ENCODE data around the gene TRIM62. TPM values are rescaled to one million over a fixed set of nuclear protein-coding genes. Genes with fewer than 3 reads are reported as not detected.

Gene TRIM62
- 1 to 10 TPM; 4.1 to 8.1 TPM for total RNA-seq

DNA sequence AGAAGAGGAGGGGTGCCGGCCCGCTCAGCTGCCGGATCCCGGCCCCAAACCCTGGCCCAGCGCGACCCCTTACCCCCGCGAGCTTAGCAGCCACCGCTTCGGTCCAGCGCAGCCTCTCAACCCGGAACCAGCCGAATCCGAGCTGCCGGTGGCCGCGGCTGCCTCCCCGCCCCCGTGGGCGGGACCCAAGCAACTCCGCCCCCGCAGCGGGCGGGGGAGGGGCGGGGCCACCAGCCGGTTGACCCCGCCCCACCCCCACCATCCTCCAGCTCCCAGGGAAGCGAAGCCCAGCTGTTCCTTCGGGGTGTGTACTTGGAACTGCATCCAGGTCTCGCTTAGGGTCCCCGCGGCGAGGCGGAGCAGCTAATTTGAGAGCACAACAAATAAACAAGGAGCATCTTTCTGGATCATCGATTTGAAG, at the start of gene TRIM62:
Gene TRIM62, minus strand, starts transcription at position 123 of the 421 bp plus-strand sequence. CDS start 611 bp downstream, outside the sequence.
- H3K4me3 Mint-ChIP-seq = peak within 1 kb of the TSS; percentile 83 to 93
- H3K4me1 Mint-ChIP-seq (ENCODE audit: low read depth) = peaks cover 31% of the 10 kb centered on the region
- DNase-seq = peak; percentile 85 to 88
- no peaks in the 10 kb centered on the region for H3K9me3 Mint-ChIP-seq
- peak; percentile 56 for ATAC-seq (replicated peaks in 1 of 2)
- H3K27ac Mint-ChIP-seq = no peak within 1 kb of the TSS
- peaks cover 25% of the 10 kb centered on the region for H3K27me3 Mint-ChIP-seq (ENCODE audit: low read depth)
- H3K36me3 Mint-ChIP-seq (ENCODE audit: insufficient read depth in 2 of 2) = peaks cover 3% of the 10 kb centered on the region in 2 donors

DNA sequence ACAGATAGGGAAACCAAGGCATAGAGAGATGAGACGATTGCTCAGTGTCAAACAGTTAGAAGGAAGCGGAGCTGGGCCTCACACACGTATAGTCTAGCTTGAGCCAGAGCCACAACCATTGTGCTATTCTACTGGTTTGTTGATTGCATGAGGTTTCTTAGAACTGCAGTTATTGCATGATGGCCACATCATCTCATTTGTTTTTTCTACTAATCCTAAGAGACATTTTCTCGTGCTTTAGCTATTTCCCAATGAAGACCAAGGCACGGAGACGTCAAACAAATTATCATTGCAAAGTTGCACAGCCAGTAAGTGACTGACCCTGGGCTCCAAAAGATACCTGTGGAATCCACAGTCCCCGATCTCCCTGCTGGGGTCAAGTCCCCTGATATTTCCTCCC, 49.3 kb upstream of the TRIM62 start:
- ATAC-seq (replicated peaks in 1 of 2) (no peak), DNase-seq (no peak)
- Mint-ChIP-seq H3K27me3 (ENCODE audit: low read depth) (peaks cover 6% of the 10 kb centered on the region), H3K4me1 (ENCODE audit: low read depth) (peaks cover 7% of the 10 kb centered on the region), H3K9me3 (no peaks in the 10 kb centered on the region), H3K27ac (no peak overlapping the region), H3K36me3 (ENCODE audit: insufficient read depth in 2 of 2) (no peaks in the 10 kb centered on the region), H3K4me3 (no peak overlapping the region)

DNA sequence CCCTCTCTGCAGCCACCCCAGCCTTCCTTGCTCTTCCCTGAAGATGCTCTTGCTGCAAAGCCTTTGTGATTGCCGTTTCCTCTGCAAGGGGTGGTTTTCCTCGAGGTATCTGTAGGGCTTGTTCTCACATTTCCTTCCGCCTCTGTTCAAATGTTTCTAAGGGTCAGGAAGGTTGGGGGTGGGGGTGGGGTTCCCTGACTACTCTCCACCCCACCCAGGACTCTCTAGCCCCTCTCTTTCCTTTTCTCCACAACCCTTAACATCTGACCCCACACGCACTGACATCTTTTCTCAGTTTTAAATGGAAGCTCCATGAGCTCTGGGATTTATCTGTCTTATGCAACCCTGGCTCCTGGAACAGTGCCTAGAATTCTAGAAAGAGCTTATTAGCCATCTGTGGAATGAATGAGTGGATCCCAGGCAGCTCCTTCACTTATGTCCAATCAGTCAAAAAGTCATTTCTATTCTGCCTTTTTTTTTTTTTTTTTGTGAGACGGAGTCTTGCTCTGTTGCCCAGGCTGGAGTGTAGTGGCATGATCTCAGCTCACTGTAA, 47.2 kb upstream of the TRIM62 start:
- ATAC-seq (replicated peaks in 1 of 2) = no peak
- no peak overlapping the region for H3K4me3 Mint-ChIP-seq
- peaks cover 4 to 5% of the 10 kb centered on the region in 2 donors for H3K36me3 Mint-ChIP-seq (ENCODE audit: insufficient read depth in 2 of 2)
- peaks cover 11% of the 10 kb centered on the region for H3K27me3 Mint-ChIP-seq (ENCODE audit: low read depth)
- DNase-seq = no peak
- H3K4me1 Mint-ChIP-seq (ENCODE audit: low read depth) = peaks cover 7% of the 10 kb centered on the region
- H3K27ac Mint-ChIP-seq = no peak overlapping the region
- H3K9me3 Mint-ChIP-seq = peaks cover 6% of the 10 kb centered on the region in 2 donors

DNA sequence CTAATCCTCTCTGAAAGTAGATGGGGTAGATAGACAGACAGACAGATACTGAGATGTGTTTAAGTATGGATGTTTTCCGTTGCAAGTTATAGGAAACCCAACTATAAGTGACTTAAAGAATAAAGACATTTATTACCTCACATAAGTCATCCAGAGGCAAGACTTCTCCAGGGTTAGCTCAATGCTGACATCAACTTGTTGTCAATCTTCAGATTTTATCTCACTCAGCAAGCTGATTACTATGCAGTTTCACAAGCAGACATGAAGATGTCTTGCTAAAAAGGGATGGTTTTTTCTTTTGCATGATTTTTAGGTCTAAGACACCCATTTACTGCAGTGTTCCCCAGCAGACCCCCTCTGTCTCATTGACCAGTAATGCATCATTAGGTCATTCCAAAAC, 43.7 kb upstream of the TRIM62 start:
- H3K36me3 Mint-ChIP-seq (ENCODE audit: insufficient read depth in 2 of 2) = peaks cover 7 to 10% of the 10 kb centered on the region in 2 donors
- no peak overlapping the region for H3K4me3 Mint-ChIP-seq
- H3K4me1 Mint-ChIP-seq (ENCODE audit: low read depth) = no peaks in the 10 kb centered on the region
- ATAC-seq (replicated peaks in 1 of 2) = no peak
- DNase-seq = no peak
- no peak overlapping the region for H3K27ac Mint-ChIP-seq
- H3K9me3 Mint-ChIP-seq = peaks cover 9 to 10% of the 10 kb centered on the region in 2 donors
- H3K27me3 Mint-ChIP-seq (ENCODE audit: low read depth) = peaks cover 14% of the 10 kb centered on the region

DNA sequence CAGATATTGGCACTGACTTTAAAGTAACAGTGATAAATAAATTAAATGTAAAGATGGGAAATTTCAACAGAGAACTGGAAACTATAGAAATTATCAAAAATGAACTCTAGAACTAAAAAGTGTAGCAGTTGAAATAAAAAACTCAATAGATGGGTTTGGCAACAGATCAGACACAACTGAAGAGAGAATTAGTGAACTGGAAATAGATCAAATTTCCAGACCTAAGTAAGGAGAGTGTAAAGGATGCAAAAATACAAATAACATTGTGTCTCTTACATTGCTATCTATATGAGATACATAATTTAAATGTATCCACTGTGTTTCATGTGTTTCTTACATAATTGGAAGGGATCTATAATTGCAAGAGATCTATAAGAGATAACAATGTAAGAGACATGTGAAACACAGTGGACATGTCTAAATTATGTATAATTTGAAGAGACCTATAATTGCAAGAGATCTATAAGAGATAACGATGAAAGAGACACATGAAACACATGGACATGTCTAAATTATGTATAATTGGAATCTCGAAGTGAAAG, 42.4 kb upstream of the TRIM62 start:
- DNase-seq (no peak), ATAC-seq (replicated peaks in 1 of 2) (no peak)
- Mint-ChIP-seq H3K27ac (no peak overlapping the region), H3K9me3 (peaks cover 9 to 10% of the 10 kb centered on the region in 2 donors), H3K4me1 (ENCODE audit: low read depth) (no peaks in the 10 kb centered on the region), H3K36me3 (ENCODE audit: insufficient read depth in 2 of 2) (peaks cover 7 to 10% of the 10 kb centered on the region in 2 donors), H3K4me3 (no peak overlapping the region), H3K27me3 (ENCODE audit: low read depth) (peaks cover 14% of the 10 kb centered on the region)

DNA sequence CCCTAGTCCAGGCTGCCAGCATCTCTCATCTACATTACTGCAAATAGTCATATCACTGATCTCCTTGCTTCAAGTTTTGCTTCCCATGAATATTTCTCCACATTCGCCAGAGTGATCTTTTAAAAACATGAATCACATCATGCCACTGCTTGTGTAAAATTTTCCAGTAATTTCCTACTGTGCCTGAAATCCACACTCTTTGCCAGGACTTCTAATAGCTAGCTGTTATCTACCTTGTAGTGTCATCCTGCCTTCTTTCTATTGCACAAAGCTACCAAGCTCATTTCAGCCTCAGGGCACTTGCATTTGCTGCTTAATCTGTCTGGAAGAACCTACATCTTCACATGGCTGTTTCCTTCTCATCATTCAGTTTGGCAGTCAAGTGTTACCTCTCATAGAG, 40.5 kb upstream of the TRIM62 start:
- H3K36me3 Mint-ChIP-seq (ENCODE audit: insufficient read depth in 2 of 2) = peaks cover 7 to 10% of the 10 kb centered on the region in 2 donors
- no peak overlapping the region for H3K4me3 Mint-ChIP-seq
- no peak overlapping the region for H3K27ac Mint-ChIP-seq
- peaks cover 9 to 10% of the 10 kb centered on the region in 2 donors for H3K9me3 Mint-ChIP-seq
- peaks cover 8% of the 10 kb centered on the region for H3K27me3 Mint-ChIP-seq (ENCODE audit: low read depth)
- ATAC-seq (replicated peaks in 1 of 2) (no peak), DNase-seq (no peak)
- H3K4me1 Mint-ChIP-seq (ENCODE audit: low read depth) = no peaks in the 10 kb centered on the region

DNA sequence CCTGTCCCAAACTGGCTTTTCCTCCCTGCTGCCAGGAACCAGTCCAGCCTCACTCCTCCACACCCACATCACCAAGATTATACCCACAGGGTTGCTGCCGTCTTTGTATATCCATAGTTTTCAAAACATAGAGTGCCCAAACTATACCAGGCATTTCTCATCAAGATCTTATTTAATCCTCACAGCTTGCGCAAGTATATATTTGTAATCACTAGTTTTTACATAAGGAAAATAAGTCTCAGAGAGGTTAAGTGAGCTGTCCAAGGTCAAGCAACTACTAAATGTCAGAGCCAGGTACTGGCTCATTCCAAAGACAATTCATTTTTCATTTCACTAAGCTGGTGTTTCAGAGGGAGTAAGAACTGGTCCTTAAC, 39.5 kb upstream of the TRIM62 start:
- Mint-ChIP-seq H3K36me3 (ENCODE audit: insufficient read depth in 2 of 2) (peaks cover 7 to 10% of the 10 kb centered on the region in 2 donors), H3K27me3 (ENCODE audit: low read depth) (peaks cover 8% of the 10 kb centered on the region), H3K4me1 (ENCODE audit: low read depth) (no peaks in the 10 kb centered on the region), H3K4me3 (no peak overlapping the region), H3K27ac (no peak overlapping the region), H3K9me3 (peaks cover 9 to 10% of the 10 kb centered on the region in 2 donors)
- DNase-seq (no peak), ATAC-seq (replicated peaks in 1 of 2) (no peak)

DNA sequence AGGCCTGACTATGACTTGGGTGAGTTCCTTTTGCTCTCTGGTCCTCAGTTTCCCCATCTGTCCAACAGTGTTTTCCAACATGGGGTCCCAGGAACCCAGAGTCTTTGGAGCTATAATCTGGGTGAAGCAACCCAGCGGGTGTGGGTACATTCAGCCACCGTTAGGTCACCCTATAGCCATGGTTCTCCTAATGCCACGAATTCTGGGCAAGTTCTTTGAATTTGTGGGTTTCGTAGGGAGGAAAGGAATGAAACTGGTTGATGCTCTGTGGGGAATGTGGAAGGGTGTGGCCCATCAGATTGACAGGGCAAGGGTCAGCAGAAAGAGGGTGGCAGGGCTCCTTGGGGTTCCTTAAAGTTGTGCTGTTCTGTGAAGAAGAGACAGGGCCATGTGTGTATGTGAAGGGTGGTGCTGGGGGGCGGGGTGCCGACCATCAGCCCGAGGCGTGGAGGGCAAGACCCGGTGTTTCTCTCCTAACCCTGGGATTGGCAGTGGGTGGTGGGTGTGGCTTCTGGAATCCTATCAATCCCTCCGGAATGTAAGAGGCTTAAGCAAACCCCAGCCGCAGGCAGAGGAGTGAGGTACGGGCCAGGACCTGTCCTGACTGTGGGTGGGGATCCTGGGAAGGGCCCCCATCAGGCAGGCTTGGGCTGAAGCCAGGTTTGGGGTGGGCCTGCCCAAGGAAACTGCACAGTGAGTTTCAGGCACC, 39.0 kb upstream of the TRIM62 start:
- Mint-ChIP-seq H3K4me1 (ENCODE audit: low read depth) (no peaks in the 10 kb centered on the region), H3K27ac (no peak overlapping the region), H3K9me3 (peaks cover 9 to 10% of the 10 kb centered on the region in 2 donors), H3K4me3 (no peak overlapping the region), H3K36me3 (ENCODE audit: insufficient read depth in 2 of 2) (peaks cover 7 to 10% of the 10 kb centered on the region in 2 donors), H3K27me3 (ENCODE audit: low read depth) (peaks cover 8% of the 10 kb centered on the region)
- ATAC-seq (replicated peaks in 1 of 2) (no peak), DNase-seq (no peak)

DNA sequence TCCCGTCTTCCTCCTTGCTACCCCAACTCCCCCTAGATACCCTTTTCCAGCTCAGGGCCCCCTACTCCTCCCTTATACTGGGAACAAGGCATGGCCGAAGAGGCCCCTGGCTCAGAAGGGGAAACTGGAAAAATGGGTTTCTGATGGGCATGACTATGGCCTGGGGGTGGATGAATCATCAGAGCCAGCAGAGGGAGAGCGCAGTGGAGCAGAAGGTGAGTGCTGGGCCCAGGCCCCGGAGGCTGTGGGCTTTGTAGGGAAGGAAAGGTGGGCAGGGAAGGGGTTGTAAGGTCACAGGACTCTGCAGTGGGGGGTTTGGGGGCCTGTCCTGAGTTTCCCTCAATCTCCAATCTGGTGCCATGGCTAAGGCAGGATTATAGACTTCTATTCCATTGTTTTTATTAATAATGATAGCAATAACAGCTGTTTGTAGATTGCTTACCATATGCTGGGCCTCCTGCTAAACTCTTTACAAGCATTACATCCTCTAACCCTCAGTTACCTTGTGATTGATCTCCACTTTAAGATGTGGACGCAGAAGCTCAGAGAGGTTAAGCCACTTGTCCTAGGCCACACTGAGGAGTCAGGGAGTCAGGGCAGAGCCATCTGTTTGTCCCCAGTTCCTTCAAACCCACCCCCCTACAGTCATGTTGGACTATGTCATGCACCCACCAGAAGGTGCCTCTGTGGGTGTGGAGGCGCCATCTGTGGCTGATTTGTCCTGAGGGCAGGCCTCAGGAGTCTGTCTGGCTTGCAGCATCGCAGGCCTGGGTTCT, 38.2 kb upstream of the TRIM62 start:
- Mint-ChIP-seq H3K36me3 (ENCODE audit: insufficient read depth in 2 of 2) (peaks cover 6 to 10% of the 10 kb centered on the region in 2 donors), H3K4me3 (no peak overlapping the region), H3K27me3 (ENCODE audit: low read depth) (peaks cover 8% of the 10 kb centered on the region), H3K4me1 (ENCODE audit: low read depth) (no peaks in the 10 kb centered on the region), H3K9me3 (peaks cover 9% of the 10 kb centered on the region in 2 donors), H3K27ac (no peak overlapping the region)
- no peak for DNase-seq
- no peak for ATAC-seq (replicated peaks in 1 of 2)

DNA sequence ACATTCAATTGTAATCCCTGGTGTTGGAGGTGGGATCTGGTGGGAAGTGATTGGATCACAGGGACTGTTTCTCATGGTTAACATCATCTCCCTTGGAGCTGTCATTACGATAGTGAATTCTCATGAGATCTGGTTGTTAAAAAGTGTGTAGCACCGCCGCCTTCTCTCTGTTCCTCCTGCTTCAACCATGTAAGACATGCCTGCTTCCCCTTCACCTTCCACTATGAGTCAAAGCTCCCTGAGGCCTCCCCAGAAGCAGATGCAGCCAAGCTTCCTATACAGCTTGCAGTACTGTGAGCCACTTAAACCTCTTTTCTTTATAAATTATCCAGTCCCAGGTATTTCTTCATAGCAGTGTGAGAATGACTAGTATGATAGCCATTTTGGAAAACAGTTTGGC, 30.1 kb upstream of the TRIM62 start:
- H3K27me3 Mint-ChIP-seq (ENCODE audit: low read depth) = peaks cover 16% of the 10 kb centered on the region
- H3K36me3 Mint-ChIP-seq (ENCODE audit: insufficient read depth in 2 of 2) = no peaks in the 10 kb centered on the region
- ATAC-seq (replicated peaks in 1 of 2) (no peak), DNase-seq (no peak)
- no peak overlapping the region for H3K4me3 Mint-ChIP-seq
- H3K4me1 Mint-ChIP-seq (ENCODE audit: low read depth) = no peaks in the 10 kb centered on the region
- H3K9me3 Mint-ChIP-seq = peaks cover 2 to 3% of the 10 kb centered on the region in 2 donors
- no peak overlapping the region for H3K27ac Mint-ChIP-seq

DNA sequence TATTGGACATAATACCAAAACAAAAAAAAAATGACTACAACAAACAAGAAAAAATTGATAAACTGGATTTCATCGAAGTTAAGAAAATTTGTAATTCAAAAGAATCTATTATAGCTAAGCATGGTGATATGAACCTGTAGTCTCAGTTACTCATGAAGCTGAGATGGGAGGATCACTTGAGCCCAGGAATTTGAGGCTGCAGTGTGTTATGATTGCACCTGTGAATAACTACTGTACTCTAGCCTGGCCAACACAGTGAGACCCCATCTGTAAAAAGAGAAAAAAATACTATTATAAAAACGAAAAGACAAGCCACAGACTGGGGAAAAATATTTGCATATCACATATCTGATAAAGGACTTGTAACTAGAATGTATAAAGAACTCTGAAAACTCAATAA, 24.5 kb upstream of the TRIM62 start:
- ATAC-seq (replicated peaks in 1 of 2) = no peak
- Mint-ChIP-seq H3K27ac (no peak overlapping the region), H3K27me3 (ENCODE audit: low read depth) (peaks cover 21% of the 10 kb centered on the region), H3K4me1 (ENCODE audit: low read depth) (no peaks in the 10 kb centered on the region), H3K9me3 (peaks cover 0 to 2% of the 10 kb centered on the region in 2 donors), H3K4me3 (no peak overlapping the region), H3K36me3 (ENCODE audit: insufficient read depth in 2 of 2) (no peaks in the 10 kb centered on the region)
- DNase-seq = no peak

DNA sequence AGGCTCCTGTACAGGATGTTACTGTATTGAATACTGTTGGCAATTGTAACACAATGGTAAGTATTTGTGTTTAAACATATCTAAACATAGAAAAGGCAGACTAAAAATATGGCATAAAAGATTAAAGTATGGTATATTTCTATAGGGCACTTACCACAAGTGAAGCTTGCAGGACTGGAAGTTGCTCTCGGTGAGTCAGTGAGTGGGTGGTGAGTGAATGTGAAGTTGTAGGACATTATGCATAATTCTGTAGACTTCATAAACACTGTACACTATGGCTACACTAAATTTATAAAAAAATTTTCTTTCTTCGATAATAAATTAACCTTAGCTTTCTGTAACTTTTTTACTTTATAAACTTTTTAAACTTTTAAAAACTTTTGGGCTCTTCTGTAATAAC, 13.7 kb upstream of the TRIM62 start:
- H3K4me3 Mint-ChIP-seq = no peak overlapping the region
- H3K27ac Mint-ChIP-seq = no peak overlapping the region
- no peak for ATAC-seq (replicated peaks in 1 of 2)
- no peaks in the 10 kb centered on the region for H3K36me3 Mint-ChIP-seq (ENCODE audit: insufficient read depth in 2 of 2)
- no peaks in the 10 kb centered on the region for H3K9me3 Mint-ChIP-seq
- DNase-seq = no peak
- H3K27me3 Mint-ChIP-seq (ENCODE audit: low read depth) = peaks cover 23% of the 10 kb centered on the region
- H3K4me1 Mint-ChIP-seq (ENCODE audit: low read depth) = no peaks in the 10 kb centered on the region

DNA sequence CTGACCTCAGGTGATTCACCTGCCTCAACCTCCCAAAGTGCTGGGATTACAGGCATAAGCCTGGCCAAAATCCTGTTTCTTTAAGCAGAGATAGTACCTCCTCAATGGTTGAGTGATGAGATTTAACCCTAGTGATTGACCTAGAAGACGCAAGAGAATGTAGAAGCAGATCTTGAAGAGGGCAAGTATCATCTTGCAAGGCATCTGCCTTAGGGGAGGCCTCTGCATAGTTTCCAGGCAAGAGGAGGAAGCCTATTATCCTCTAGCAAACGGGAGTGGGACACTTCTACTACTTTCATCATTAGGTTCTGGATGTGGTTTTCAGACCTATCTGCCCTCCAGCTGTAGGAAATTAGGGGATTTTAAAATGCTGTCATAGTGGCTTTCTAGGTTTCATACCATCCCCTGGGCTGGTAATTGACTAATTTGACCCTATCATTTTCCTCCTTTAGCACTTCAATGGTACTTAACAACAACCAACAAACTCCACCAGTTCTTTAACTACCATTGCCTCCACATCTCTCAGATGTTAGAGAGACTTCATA, 10.0 kb upstream of the TRIM62 start:
- ATAC-seq (replicated peaks in 1 of 2) (no peak), DNase-seq (no peak)
- Mint-ChIP-seq H3K27ac (no peak overlapping the region), H3K36me3 (ENCODE audit: insufficient read depth in 2 of 2) (no peaks in the 10 kb centered on the region), H3K4me1 (ENCODE audit: low read depth) (no peaks in the 10 kb centered on the region), H3K9me3 (no peaks in the 10 kb centered on the region), H3K27me3 (ENCODE audit: low read depth) (peaks cover 11% of the 10 kb centered on the region), H3K4me3 (no peak overlapping the region)
